ENCODE measurements around the gene CENPB. TPM values are rescaled to one million over a fixed set of nuclear protein-coding genes. Genes with fewer than 3 reads are reported as not detected.

The CENPB gene
- total RNA-seq, 1 experiment from 2014 or later: 84.3 TPM

DNA sequence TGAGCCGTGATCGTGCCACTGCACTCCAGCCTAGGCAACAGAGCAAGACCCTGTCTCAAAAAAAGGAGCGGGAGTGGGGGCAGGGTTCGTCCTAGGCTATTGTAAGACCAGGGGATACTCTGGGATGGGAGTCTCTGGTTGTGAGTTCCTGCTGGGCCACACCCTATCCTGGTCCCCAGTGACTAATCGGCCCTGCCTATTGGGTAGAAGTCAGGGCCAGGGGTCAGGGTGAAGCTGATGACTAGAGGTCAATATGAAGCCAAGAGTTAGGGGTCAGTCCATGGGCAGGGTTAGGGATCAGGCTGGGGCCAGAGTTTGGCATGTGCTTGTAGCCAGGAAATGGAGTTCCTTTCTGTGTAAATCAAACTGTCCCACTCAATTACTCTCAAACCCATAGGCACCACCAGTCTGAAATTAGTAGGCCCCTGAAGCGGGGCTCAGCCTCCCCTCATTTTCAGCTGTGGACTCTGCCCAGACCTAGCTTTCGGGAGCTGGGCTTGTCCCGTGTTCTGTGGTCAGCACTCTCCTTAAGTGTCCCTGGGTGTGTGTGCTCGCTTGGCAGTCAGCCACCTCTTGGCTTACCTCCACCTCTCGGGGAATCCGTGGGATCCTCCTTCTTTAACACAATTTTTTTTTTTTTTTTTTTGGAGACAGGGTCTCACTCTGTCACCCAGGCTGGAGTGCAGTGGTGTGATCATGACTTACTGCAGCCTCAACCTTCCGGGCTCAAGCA lies 52.3 kb downstream of the CENPB start:
- CTCF ChIA-PET: no interaction called here
- H3K9me3 Mint-ChIP-seq (ENCODE audit: unreplicated experiment): no peaks in the 10 kb centered on the region
- H3K4me1 Mint-ChIP-seq (ENCODE audit: low read depth, unreplicated experiment): peaks cover 19% of the 10 kb centered on the region
- peaks cover 8% of the 10 kb centered on the region for H3K4me1 ChIP-seq
- no peaks in the 10 kb centered on the region for H3K27me3 ChIP-seq (replicated peaks; ENCODE audit: control insufficient read depth, insufficient read depth, low read length)
- no peaks in the 10 kb centered on the region for H3K9me3 ChIP-seq
- no peak overlapping the region for H3K27ac Mint-ChIP-seq (ENCODE audit: unreplicated experiment)
- no peak overlapping the region for H3K4me3 Mint-ChIP-seq (ENCODE audit: unreplicated experiment)
- BruUV-seq (replicated peaks): no TSS peak
- H3K27me3 Mint-ChIP-seq (ENCODE audit: insufficient read depth, unreplicated experiment): no peaks in the 10 kb centered on the region
- DNase-seq: no peak
- no peak overlapping the region for H3K4me3 ChIP-seq (ENCODE audit: low read depth, low read length)
- intact Hi-C loops (cut with micrococcal nuclease; ENCODE audit: unreplicated experiment): no loop called here
- POLR2A ChIA-PET: no interaction called here
- peaks cover 5% of the 10 kb centered on the region for H3K36me3 Mint-ChIP-seq (ENCODE audit: insufficient read depth, unreplicated experiment)
- no peaks in the 10 kb centered on the region for H3K36me3 ChIP-seq (ENCODE audit: control insufficient read depth, insufficient read depth, low read length)
- TF ChIP-seq, protein P1, sequence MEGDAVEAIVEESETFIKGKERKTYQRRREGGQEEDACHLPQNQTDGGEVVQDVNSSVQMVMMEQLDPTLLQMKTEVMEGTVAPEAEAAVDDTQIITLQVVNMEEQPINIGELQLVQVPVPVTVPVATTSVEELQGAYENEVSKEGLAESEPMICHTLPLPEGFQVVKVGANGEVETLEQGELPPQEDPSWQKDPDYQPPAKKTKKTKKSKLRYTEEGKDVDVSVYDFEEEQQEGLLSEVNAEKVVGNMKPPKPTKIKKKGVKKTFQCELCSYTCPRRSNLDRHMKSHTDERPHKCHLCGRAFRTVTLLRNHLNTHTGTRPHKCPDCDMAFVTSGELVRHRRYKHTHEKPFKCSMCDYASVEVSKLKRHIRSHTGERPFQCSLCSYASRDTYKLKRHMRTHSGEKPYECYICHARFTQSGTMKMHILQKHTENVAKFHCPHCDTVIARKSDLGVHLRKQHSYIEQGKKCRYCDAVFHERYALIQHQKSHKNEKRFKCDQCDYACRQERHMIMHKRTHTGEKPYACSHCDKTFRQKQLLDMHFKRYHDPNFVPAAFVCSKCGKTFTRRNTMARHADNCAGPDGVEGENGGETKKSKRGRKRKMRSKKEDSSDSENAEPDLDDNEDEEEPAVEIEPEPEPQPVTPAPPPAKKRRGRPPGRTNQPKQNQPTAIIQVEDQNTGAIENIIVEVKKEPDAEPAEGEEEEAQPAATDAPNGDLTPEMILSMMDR (IDR thresholded peaks at IDR 0.05; ENCODE audit: insufficient read depth in 1 of 2, low read depth in 1 of 2, low read length in 1 of 2, severe bottlenecking in 1 of 2, unreplicated experiment in 1 of 2): no peak

Other genes starting within 250 kb of the CENPB start
- gene GFRA4, start 123.3 kb downstream of the CENPB start, total RNA-seq (2022): not detected in 2 replicates
- 0.12 and 0.23 TPM in 2 replicates for gene ADAM33, start 104.7 kb downstream of the CENPB start, total RNA-seq (2022)
- gene SIGLEC1, start 74.1 kb downstream of the CENPB start, total RNA-seq (2022): not detected in 2 replicates
- not detected in 2 replicates for gene HSPA12B, start 54.1 kb downstream of the CENPB start, total RNA-seq (2022)
- 54.7 and 56.1 TPM in 2 replicates for gene ADISSP, start 19.0 kb downstream of the CENPB start, total RNA-seq (2022)
- gene SPEF1, start 5.3 kb downstream of the CENPB start, total RNA-seq (2022): not detected in 2 replicates
- 59.0 and 66.7 TPM in 2 replicates for gene CDC25B, start 9.6 kb upstream of the CENPB start, total RNA-seq (2022)
- gene AP5S1, start 33.8 kb upstream of the CENPB start, total RNA-seq (2022): 14.9 and 17.3 TPM in 2 replicates
- gene MAVS, start 60.1 kb upstream of the CENPB start, total RNA-seq (2022): 49.3 and 56.4 TPM in 2 replicates
- gene PANK2, start 102.6 kb upstream of the CENPB start, total RNA-seq (2022): 55.8 and 58.3 TPM in 2 replicates
- 9.1 and 12.4 TPM in 2 replicates for gene RNF24, start 228.8 kb upstream of the CENPB start, total RNA-seq (2022)